ENCODE data around the gene IGSF22. TPM values are rescaled to one million over a fixed set of nuclear protein-coding genes. Genes with fewer than 3 reads are reported as not detected.

Gene IGSF22
- total RNA-seq, 1 experiment from 2014 or later, result not detected

- DNase-seq (ENCODE audit: low read depth, low spot score), result no peak
These were observed 41.7 kb downstream of the IGSF22 start for GRCh38 chr11:18684267-18684666.

GRCh38 chr11:18682466-18682865, 43.5 kb downstream of the IGSF22 start:
- Histone ChIP-seq H3K4me1 (ENCODE audit: control insufficient read depth in 1 of 2, insufficient read depth in 2 of 2, low read length in 2 of 2) (peaks cover 0 to 5% of the 10 kb centered on the region in 2 experiments; a peak in 1 of 4 replicates), H3K4me3 (replicated peaks in 1 of 2; ENCODE audit: low read depth in 1 of 2, low read length in 2 of 2) (no peak overlapping the region), H3K27me3 (ENCODE audit: insufficient read depth, low read length) (no peaks in the 10 kb centered on the region), H2AFZ (ENCODE audit: low read depth, low read length, poor library complexity, severe bottlenecking) (no peak overlapping the region), H3K9me2 (ENCODE audit: insufficient read depth) (no peaks in the 10 kb centered on the region), H3K27ac (ENCODE audit: low read depth, low read length) (no peak overlapping the region), H3K36me3 (ENCODE audit: control insufficient read depth in 1 of 2, insufficient read depth in 2 of 2, low read length in 2 of 2) (no peaks in the 10 kb centered on the region), H4K20me1 (ENCODE audit: insufficient read depth) (no peaks in the 10 kb centered on the region), H3K9ac (ENCODE audit: low read length) (no peak overlapping the region), H3K9me3 (ENCODE audit: control insufficient read depth in 1 of 2, insufficient read depth in 1 of 2, low read depth in 1 of 2, low read length in 2 of 2) (no peaks in the 10 kb centered on the region), H3K79me2 (ENCODE audit: insufficient read depth, low read length) (no peaks in the 10 kb centered on the region), H3K4me2 (ENCODE audit: low read length) (no peak overlapping the region)
- DNase-seq (ENCODE audit: low read depth, low spot score) (no peak), ATAC-seq (no peak)
- ChIA-PET POLR2A (no interaction called here), CTCF (no interaction called here), RAD21 (ENCODE audit: low non-redundant PET in 1 of 2, low total read pairs in 2 of 2, uncharacterized antibody in 2 of 2, unreplicated experiment in 2 of 2) (no interaction called here)
- no peak for TF ChIP-seq FOSL1 (IDR thresholded peaks at IDR 0.05; ENCODE audit: low read depth)
- no peak for TF ChIP-seq REST (IDR thresholded peaks at IDR 0.05; ENCODE audit: low read depth)
- TF ChIP-seq CEBPB (IDR thresholded peaks at IDR 0.05; ENCODE audit: low read depth), result no peak
- intact Hi-C loops (cut with micrococcal nuclease), result no loop called here
- BruUV-seq (replicated peaks), result no TSS peak

More at GRCh38 chr11:18684267-18684666, 41.7 kb downstream of the IGSF22 start:
- Histone ChIP-seq H3K9me2 (ENCODE audit: insufficient read depth) (no peaks in the 10 kb centered on the region), H3K4me2 (ENCODE audit: low read length) (no peak overlapping the region), H3K27me3 (ENCODE audit: insufficient read depth, low read length) (no peaks in the 10 kb centered on the region), H3K27ac (ENCODE audit: low read depth, low read length) (no peak overlapping the region), H3K9me3 (ENCODE audit: control insufficient read depth in 1 of 2, insufficient read depth in 1 of 2, low read depth in 1 of 2, low read length in 2 of 2) (no peaks in the 10 kb centered on the region), H3K9ac (ENCODE audit: low read length) (no peak overlapping the region), H3K4me1 (ENCODE audit: control insufficient read depth in 1 of 2, insufficient read depth in 2 of 2, low read length in 2 of 2) (peaks cover 0 to 5% of the 10 kb centered on the region in 2 experiments; a peak in 1 of 4 replicates), H2AFZ (ENCODE audit: low read depth, low read length, poor library complexity, severe bottlenecking) (no peak overlapping the region), H3K36me3 (ENCODE audit: control insufficient read depth in 1 of 2, insufficient read depth in 2 of 2, low read length in 2 of 2) (no peaks in the 10 kb centered on the region), H3K4me3 (replicated peaks in 1 of 2; ENCODE audit: low read depth in 1 of 2, low read length in 2 of 2) (no peak overlapping the region), H3K79me2 (ENCODE audit: insufficient read depth, low read length) (no peaks in the 10 kb centered on the region), H4K20me1 (ENCODE audit: insufficient read depth) (no peaks in the 10 kb centered on the region)
- ATAC-seq, result no peak
- ChIA-PET RAD21 (ENCODE audit: low non-redundant PET in 1 of 2, low total read pairs in 2 of 2, uncharacterized antibody in 2 of 2, unreplicated experiment in 2 of 2) (no interaction called here), CTCF (no interaction called here), POLR2A (no interaction called here)
- no peak for TF ChIP-seq YY1 (IDR thresholded peaks at IDR 0.05; ENCODE audit: extremely low read depth, insufficient replicate concordance, low read depth, low read length)
- no peak for TF ChIP-seq EZH2 (IDR thresholded peaks at IDR 0.05)
- no peak for TF ChIP-seq SRF (IDR thresholded peaks at IDR 0.05; ENCODE audit: low read depth)
- no peak for TF ChIP-seq RAD21 (IDR thresholded peaks at IDR 0.05; ENCODE audit: low read depth)
- TF ChIP-seq CEBPB (IDR thresholded peaks at IDR 0.05; ENCODE audit: low read depth), result no peak
- TF ChIP-seq ELF1 (IDR thresholded peaks at IDR 0.05; ENCODE audit: borderline replicate concordance, low read depth), result no peak
- no peak for TF ChIP-seq POLR2AphosphoS5 (IDR thresholded peaks at IDR 0.05; ENCODE audit: low read depth, low read length)
- TF ChIP-seq ATF3 (IDR thresholded peaks at IDR 0.05), result no peak
- no peak for TF ChIP-seq POLR2A (IDR thresholded peaks at IDR 0.05; ENCODE audit: borderline replicate concordance, extremely low read depth, insufficient read depth, insufficient read length)
- no peak for TF ChIP-seq EZH2phosphoT487 (IDR thresholded peaks at IDR 0.05; ENCODE audit: borderline replicate concordance)
- no peak for TF ChIP-seq TCF7L2 (IDR thresholded peaks at IDR 0.05; ENCODE audit: borderline replicate concordance, extremely low read depth, insufficient read depth, insufficient read length)
- no peak for TF ChIP-seq ZNF274 (IDR thresholded peaks at IDR 0.05; ENCODE audit: low read depth, low read length)
- TF ChIP-seq EGR1 (IDR thresholded peaks at IDR 0.05; ENCODE audit: low read depth), result no peak
- BruUV-seq (replicated peaks), result no TSS peak
- intact Hi-C loops (cut with micrococcal nuclease), result no loop called here

Data from HCT116 (cell line).